ENCODE data around the gene SASH1.

- TF ChIP-seq, protein P1, sequence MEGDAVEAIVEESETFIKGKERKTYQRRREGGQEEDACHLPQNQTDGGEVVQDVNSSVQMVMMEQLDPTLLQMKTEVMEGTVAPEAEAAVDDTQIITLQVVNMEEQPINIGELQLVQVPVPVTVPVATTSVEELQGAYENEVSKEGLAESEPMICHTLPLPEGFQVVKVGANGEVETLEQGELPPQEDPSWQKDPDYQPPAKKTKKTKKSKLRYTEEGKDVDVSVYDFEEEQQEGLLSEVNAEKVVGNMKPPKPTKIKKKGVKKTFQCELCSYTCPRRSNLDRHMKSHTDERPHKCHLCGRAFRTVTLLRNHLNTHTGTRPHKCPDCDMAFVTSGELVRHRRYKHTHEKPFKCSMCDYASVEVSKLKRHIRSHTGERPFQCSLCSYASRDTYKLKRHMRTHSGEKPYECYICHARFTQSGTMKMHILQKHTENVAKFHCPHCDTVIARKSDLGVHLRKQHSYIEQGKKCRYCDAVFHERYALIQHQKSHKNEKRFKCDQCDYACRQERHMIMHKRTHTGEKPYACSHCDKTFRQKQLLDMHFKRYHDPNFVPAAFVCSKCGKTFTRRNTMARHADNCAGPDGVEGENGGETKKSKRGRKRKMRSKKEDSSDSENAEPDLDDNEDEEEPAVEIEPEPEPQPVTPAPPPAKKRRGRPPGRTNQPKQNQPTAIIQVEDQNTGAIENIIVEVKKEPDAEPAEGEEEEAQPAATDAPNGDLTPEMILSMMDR (IDR thresholded peaks at IDR 0.05) = no peak
- TF ChIP-seq POLR2A (IDR thresholded peaks at IDR 0.05) (no peak), POLR2AphosphoS5 (IDR thresholded peaks at IDR 0.05) (no peak)
Measured at GRCh38 chr6:148317051-148317450, 25.6 kb upstream of the SASH1 start.
